GM19328 (cell line): Measurements from ENCODE around the gene CNPY3.
A peak's percentile ranks its signal among the peaks of the same experiment; 100 is the strongest.
"Not testable (repeated sequence)": the region's sequence is repeated elsewhere in the genome, so short reads cannot be mapped to it uniquely, and the experiment has no call there.

Experiments used
- ATAC-seq: cut with Tn5 transposase; IDR thresholded peaks from one replicate; pipeline ENCODE4 v1.9.1; 2021; ENCODE audit warnings: mild to moderate bottlenecking, moderate library complexity; ENCODE audit not compliant: unreplicated experiment

CNPY3 gene

DNA sequence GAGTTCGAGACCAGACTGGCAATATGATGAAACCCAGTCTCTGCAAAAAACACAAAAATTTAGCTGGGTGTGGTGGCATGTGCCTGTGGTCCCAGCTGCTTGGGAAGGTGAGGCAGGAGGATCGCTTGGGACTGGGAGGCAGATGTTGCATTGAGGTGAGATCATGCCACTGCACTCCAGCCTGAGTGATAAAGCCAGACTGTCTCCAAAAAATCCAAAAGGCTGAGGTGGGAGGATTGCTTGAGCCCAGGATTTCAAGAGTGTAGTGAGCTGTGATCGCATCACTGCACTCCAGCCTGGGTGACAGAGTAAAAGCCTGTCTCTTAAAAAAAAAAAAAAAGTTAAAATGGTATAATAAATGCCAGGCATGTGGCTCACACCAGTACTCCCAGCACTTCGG is 14.7 kb upstream of the CNPY3 start:
- ATAC-seq = no peak

GRCh38 chr6:42915732-42916131 is 13.5 kb upstream of the CNPY3 start, which contains the start of gene PTCRA:
Gene PTCRA (plus strand): TSS chr6:42916053. CDS start chr6:42916070, 17 bp downstream.
- ATAC-seq = no peak

- no peak for ATAC-seq
These were observed 13.0 kb upstream of the CNPY3 start for GRCh38 chr6:42916288-42916687.

DNA sequence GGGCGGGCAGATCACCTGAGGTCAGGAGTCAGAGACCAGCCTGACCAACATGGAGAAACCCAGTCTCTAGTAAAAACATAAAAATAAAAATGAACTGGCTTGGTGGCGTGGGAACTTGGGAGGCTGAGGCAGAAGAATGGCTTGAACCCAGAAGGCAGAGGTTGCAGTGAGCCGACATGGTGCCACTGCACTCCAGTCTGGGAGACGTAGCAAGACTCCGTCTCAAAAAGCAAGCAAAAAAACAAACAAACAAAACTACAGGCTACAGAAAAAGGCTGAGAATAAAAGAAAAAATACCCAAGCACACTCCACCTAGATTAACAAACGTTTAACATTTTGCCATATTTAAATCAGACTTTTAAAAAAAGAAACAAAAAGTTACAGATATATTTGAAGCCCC is 7.5 kb upstream of the CNPY3 start:
- no peak for ATAC-seq

DNA sequence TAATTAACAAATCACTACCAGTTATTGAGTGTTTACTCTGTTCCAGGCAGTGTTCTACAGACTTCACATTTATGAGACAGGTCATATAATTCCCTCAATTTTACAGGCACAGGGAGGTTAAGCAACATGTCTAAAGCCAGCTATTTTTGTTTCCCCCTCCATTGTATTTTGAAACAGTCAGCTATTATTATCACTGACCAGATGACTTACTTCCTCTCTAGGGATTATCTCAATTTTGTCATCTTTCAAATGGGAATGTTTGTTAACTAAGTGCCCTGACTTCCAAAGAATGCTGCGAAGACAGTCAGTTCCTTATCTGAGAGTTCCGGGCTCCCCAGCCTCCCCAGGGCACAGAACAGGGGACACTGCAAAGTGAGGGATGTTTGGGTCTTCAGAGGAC is 5.6 kb upstream of the CNPY3 start:
- ATAC-seq = no peak

GRCh38 chr6:42925248-42925857 is 3.9 kb upstream of the CNPY3 start:
- no peak for ATAC-seq

GRCh38 chr6:42929821-42930360 is 611 bp downstream of the CNPY3 start:
- ATAC-seq = peak; percentile 33

GRCh38 chr6:42932412-42932811 is 3.1 kb downstream of the CNPY3 start:
- no peak for ATAC-seq

GRCh38 chr6:42933205-42933604 is 3.9 kb downstream of the CNPY3 start:
- no peak for ATAC-seq

- no peak for ATAC-seq
These were observed 6.0 kb downstream of the CNPY3 start for GRCh38 chr6:42935322-42935721.

DNA sequence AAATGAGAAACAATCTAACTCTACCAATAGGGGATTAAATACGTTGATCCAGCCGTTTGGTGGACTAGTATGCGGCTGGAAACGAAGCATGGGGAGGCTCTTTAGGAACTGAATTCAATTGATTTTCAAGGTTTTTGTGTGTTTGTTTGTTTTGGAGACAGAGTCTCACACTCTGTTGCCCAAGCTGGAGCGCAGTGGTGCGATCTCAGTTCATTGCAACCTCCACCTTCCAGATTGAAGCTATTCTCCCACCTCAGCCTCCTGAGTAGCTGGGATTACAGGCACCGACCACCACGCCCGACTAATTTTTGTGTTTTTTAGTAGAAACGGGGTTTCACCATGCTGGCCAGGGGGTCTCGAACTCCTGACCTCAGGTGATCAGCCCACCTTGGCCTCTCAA is 7.1 kb downstream of the CNPY3 start:
- no peak for ATAC-seq

- ATAC-seq = no peak
These were observed 8.5 kb downstream of the CNPY3 start for GRCh38 chr6:42937548-42938427.

- ATAC-seq = no peak
These were observed 9.1 kb downstream of the CNPY3 start for GRCh38 chr6:42938428-42938796.

GRCh38 chr6:42938987-42939809 is 9.9 kb downstream of the CNPY3 start:
- ATAC-seq = no peak

- no peak for ATAC-seq
These were observed 10.5 kb downstream of the CNPY3 start for GRCh38 chr6:42939810-42940167.

GRCh38 chr6:42940493-42941045 is 11.3 kb downstream of the CNPY3 start:
- no peak for ATAC-seq

- not testable (repeated sequence) for ATAC-seq
These were observed 12.1 kb downstream of the CNPY3 start for GRCh38 chr6:42941356-42941755.

DNA sequence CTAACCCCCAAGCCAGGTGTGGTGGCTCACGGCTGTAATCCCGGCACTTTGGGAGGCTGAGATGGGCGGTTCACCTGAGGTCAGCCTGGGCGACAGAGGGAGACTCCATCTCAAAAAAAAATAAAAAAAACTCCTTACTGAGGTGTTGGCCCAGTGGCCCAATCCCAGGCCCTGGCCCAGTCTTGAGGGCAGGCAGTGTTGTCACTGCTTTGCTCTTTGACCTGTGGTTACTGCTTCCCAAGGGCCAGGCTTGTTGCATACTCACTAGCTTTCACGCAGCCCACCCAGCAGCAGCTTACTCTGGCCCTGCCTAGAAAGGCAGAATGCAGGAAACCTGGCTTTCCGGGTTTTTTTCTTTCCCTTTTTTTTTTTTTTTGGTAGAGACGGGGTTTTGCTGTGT is 13.2 kb downstream of the CNPY3 start:
- no peak for ATAC-seq

DNA sequence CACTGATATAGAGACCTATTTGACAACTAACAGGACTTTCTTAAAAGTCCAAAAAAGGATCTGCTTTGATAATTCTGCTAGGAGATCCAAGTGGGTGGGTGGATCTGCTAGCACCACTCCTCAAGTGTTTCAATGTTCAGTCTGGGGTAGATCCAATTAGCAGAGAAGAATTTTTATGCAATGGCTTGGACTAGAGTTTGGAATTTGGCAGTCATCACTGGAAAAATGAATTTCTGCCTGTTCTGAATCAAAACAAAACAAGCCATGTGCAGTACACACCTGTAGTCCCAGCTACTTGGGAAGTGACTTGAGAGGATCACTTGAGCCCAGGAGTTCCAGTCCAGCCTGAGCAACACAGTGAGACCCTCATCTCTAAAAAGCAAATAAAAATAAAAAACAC is 18.7 kb downstream of the CNPY3 start:
- ATAC-seq = no peak

DNA sequence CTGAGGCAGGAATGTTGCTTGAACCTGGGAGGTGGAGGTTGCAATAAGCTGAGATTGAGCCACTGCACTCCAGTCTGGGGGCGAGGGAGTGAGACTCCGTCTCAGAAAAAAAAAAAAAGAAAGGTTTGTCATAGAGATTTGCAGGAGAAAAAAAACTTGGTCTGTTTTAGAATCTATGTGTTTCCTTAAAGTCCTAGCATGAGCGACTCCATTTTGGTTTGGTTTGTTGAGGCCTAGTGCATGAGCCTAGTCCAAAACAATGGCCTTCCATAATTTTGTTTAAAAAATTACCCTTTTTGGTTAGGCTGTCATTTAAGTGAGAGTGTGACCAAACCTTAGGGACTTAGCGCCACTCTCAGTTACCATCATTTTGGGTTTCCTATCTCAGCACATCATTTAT is 23.1 kb downstream of the CNPY3 start:
- no peak for ATAC-seq

DNA sequence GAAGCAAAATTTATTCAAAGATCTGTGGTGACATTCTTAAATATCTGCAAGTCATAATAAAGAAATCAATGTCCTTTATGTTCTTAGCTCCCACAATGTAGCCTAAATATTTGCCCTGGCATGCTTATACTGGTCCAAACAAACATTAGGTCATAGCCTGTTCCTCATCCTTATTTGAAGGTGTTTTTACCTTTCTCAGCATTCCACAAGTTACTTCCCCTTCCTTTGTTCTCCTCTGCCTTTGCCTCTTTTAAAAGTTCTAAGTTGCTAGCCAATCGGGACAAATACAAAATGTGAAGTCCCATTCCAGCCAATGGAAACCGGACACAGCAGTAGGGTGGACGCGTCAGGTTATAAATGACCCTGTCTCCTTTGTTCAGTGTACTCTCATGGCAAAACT is 25.1 kb downstream of the CNPY3 start:
- ATAC-seq = not testable (repeated sequence)
